Fibroblast of mammary gland (primary cell): ENCODE measurements around the gene PKP1.

Experiments used
- DNase-seq: peaks from one replicate; pipeline ENCODE4 v3.0.0-alpha.2; 2010; ENCODE audit warnings: low read depth
- H3K4me3 ChIP-seq: 2 replicates; pipeline ENCODE4 v1.5.1; 2011; ENCODE audit warnings: low read depth, mild to moderate bottlenecking, low read length, moderate library complexity; ENCODE audit not compliant: control insufficient read depth
- TF ChIP-seq, protein P1 (sequence below): conservative IDR thresholded peaks from 2 replicates; pipeline ENCODE4 v1.5.1; 2011; ENCODE audit warnings: low read depth, low read length, inconsistent platforms; ENCODE audit not compliant: control insufficient read depth, insufficient read depth

The PKP1 gene

DNA sequence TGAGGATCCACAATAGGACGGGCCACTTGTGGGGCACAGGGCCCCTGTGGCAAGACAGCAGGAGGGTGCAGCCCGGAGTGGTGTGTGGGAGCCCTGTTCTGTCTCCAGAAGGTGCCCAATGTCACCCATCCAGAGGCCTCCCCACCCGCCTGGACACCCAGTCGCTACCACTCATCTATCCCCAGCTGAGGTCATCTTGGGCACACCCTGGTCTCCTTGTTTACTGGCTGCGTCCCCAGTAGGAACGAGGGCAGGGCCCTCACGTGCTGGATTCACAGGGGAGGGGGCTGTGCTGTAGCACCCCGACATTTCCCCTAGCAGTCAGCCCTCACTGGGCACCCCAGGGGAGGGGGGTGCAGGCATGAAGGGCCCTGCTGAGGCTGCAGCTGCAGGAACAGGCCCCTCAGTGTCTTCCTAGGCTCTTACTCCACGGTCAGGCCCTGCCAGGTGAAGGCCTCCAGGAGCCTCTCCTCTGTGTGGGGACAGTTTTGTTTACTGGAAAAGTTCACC, 96.5 kb downstream of the PKP1 start:
- no peak overlapping the region for H3K4me3 ChIP-seq
- TF ChIP-seq, protein P1, sequence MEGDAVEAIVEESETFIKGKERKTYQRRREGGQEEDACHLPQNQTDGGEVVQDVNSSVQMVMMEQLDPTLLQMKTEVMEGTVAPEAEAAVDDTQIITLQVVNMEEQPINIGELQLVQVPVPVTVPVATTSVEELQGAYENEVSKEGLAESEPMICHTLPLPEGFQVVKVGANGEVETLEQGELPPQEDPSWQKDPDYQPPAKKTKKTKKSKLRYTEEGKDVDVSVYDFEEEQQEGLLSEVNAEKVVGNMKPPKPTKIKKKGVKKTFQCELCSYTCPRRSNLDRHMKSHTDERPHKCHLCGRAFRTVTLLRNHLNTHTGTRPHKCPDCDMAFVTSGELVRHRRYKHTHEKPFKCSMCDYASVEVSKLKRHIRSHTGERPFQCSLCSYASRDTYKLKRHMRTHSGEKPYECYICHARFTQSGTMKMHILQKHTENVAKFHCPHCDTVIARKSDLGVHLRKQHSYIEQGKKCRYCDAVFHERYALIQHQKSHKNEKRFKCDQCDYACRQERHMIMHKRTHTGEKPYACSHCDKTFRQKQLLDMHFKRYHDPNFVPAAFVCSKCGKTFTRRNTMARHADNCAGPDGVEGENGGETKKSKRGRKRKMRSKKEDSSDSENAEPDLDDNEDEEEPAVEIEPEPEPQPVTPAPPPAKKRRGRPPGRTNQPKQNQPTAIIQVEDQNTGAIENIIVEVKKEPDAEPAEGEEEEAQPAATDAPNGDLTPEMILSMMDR, result no peak
- no peak for DNase-seq

DNA sequence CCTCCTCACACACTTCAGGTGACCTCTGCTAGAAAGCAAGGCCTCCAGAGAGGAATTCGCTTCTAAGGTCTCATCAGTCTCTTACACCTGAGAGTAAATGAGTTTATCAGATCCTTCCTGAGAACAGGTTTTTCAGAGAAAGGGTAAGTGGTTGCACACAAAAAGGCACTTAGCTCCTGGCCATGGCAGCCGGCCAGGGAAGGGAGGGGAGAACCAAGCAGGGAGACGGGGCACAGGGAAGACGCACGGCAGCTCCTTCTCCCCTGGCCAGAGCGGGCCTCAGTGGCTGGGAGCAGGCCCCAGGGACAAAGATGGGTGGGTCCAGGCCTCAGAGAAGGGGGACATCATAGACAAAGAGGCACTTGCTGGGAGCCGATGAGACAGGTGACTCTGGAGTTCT, 97.8 kb downstream of the PKP1 start:
- no peak overlapping the region for H3K4me3 ChIP-seq

More for the DNA sequence above, 97.8 kb downstream of the PKP1 start:
- TF ChIP-seq, protein P1, result no peak
- DNase-seq, result no peak
